ENCODE data around the gene ZNF576. TPM values are rescaled to one million over a fixed set of nuclear protein-coding genes. Genes with fewer than 3 reads are reported as not detected.

The ZNF576 gene
- total and polyA plus RNA-seq, 2 donors (not counting 3 experiments of a cell fraction or from before 2014, with no cell fraction given): 19.5 to 27.7 TPM

GRCh38 chr19:43620061-43621001 lies 23.9 kb downstream of the ZNF576 start:
- Histone ChIP-seq H4K20me1 (replicated peaks; ENCODE audit: control insufficient read depth, extremely low read depth, insufficient read depth, low read length) (no peaks in the 10 kb centered on the region), H3K9me3 (replicated peaks; ENCODE audit: control insufficient read depth, insufficient read depth, low read length) (no peaks in the 10 kb centered on the region), H3K79me2 (ENCODE audit: control insufficient read depth, insufficient read depth, low read length) (peaks cover 21% of the 10 kb centered on the region), H3K4me2 (ENCODE audit: insufficient read depth, low read length) (peak overlapping the region; percentile 87), H3K4me1 (ENCODE audit: control insufficient read depth, extremely low read depth, insufficient read depth, low read length) (peaks cover 12% of the 10 kb centered on the region), H2AFZ (ENCODE audit: low read depth, low read length) (peak overlapping the region; percentile 89), H3K4me3 (replicated peaks in 1 of 3; ENCODE audit: insufficient read depth in 1 of 3, low read depth in 1 of 3, low read length in 3 of 3) (peak overlapping the region in 2 of 3 experiments; percentile 47 to 75), H3K27me3 (ENCODE audit: control insufficient read depth in 2 of 2, insufficient read depth in 2 of 2, low read length in 2 of 2) (no peaks in the 10 kb centered on the region), H3K9ac (replicated peaks; ENCODE audit: extremely low read depth, insufficient read depth, low read length) (peak overlapping the region; percentile 95), H3K9me1 (replicated peaks; ENCODE audit: control insufficient read depth, extremely low read depth, insufficient read depth, low read length) (no peaks in the 10 kb centered on the region), H3K27ac (ENCODE audit: insufficient read depth, low read depth, low read length) (peak overlapping the region; percentile 88), H3K36me3 (ENCODE audit: control insufficient read depth in 2 of 2, extremely low read depth in 1 of 2, insufficient read depth in 2 of 2, low read length in 2 of 2) (no peaks in the 10 kb centered on the region)
- ChIA-PET CTCF (no interaction called here), POLR2A (no interaction called here)
- intact Hi-C loops (cut with micrococcal nuclease) (no loop called here), dilution Hi-C loops (cut with MboI; ENCODE audit: extremely low pct_ligation_motif_present, low sequenced_read_pairs) (no loop called here)
- DNase-seq (ENCODE audit: low read depth, low spot score): no peak
- TF ChIP-seq POLR2A (IDR thresholded peaks at IDR 0.05; ENCODE audit: low read depth, low read length): no peak
- TF ChIP-seq POLR2AphosphoS5 (IDR thresholded peaks at IDR 0.05; ENCODE audit: insufficient read depth, low read depth, low read length): no peak
- no peak for TF ChIP-seq GATA2 (IDR thresholded peaks at IDR 0.05; ENCODE audit: insufficient read depth, insufficient read length, low read depth, low read length)
- no peak for TF ChIP-seq FOS (IDR thresholded peaks at IDR 0.05; ENCODE audit: borderline replicate concordance, insufficient read depth, low read length)
- BruUV-seq (replicated peaks): TSS peak; percentile 57
- FAIRE-seq: no peak

- H3K79me2 ChIP-seq (ENCODE audit: control insufficient read depth, insufficient read depth, low read length): peaks cover 13% of the 10 kb centered on the region
- no peak overlapping the region for H3K9ac ChIP-seq (replicated peaks; ENCODE audit: extremely low read depth, insufficient read depth, low read length)
- BruUV-seq (replicated peaks): no TSS peak
- no peaks in the 10 kb centered on the region for H3K9me3 ChIP-seq (replicated peaks; ENCODE audit: control insufficient read depth, insufficient read depth, low read length)
- H3K4me3 ChIP-seq (replicated peaks in 1 of 3; ENCODE audit: insufficient read depth in 1 of 3, low read depth in 1 of 3, low read length in 3 of 3): no peak overlapping the region
- no peaks in the 10 kb centered on the region for H3K27me3 ChIP-seq (ENCODE audit: control insufficient read depth in 2 of 2, insufficient read depth in 2 of 2, low read length in 2 of 2)
- no peak overlapping the region for H3K4me2 ChIP-seq (ENCODE audit: insufficient read depth, low read length)
- no peak overlapping the region for H2AFZ ChIP-seq (ENCODE audit: low read depth, low read length)
- DNase-seq (ENCODE audit: low read depth, low spot score) (no peak), FAIRE-seq (no peak)
- TF ChIP-seq MAX (IDR thresholded peaks at IDR 0.05; ENCODE audit: insufficient read depth, insufficient read length): no peak
- no peaks in the 10 kb centered on the region for H3K9me1 ChIP-seq (replicated peaks; ENCODE audit: control insufficient read depth, extremely low read depth, insufficient read depth, low read length)
- no peaks in the 10 kb centered on the region for H3K36me3 ChIP-seq (ENCODE audit: control insufficient read depth in 2 of 2, extremely low read depth in 1 of 2, insufficient read depth in 2 of 2, low read length in 2 of 2)
- no peak overlapping the region for H3K27ac ChIP-seq (ENCODE audit: insufficient read depth, low read depth, low read length)
- H3K4me1 ChIP-seq (ENCODE audit: control insufficient read depth, extremely low read depth, insufficient read depth, low read length): peaks cover 12% of the 10 kb centered on the region
- POLR2A ChIA-PET: no interaction called here
- no peaks in the 10 kb centered on the region for H4K20me1 ChIP-seq (replicated peaks; ENCODE audit: control insufficient read depth, extremely low read depth, insufficient read depth, low read length)
- dilution Hi-C loops (cut with MboI; ENCODE audit: extremely low pct_ligation_motif_present, low sequenced_read_pairs) (no loop called here), intact Hi-C loops (cut with micrococcal nuclease) (no loop called here)
- CTCF ChIA-PET: no interaction called here
These were observed 25.7 kb downstream of the ZNF576 start for GRCh38 chr19:43622070-43622469.

Measured in endothelial cell of umbilical vein (primary cell).